ENCODE measurements around the gene RNU7-1.

RNU7-1 gene

GRCh38 chr12:6937481-6938352 is 5.9 kb upstream of the RNU7-1 start:
- DNase-seq (ENCODE audit: low read depth), result no peak

GRCh38 chr12:6938353-6939190 is 5.0 kb upstream of the RNU7-1 start:
- DNase-seq (ENCODE audit: low read depth), result no peak

GRCh38 chr12:6939191-6939540 is 4.5 kb upstream of the RNU7-1 start:
- DNase-seq (ENCODE audit: low read depth), result no peak

GRCh38 chr12:6941267-6941666 is 2.3 kb upstream of the RNU7-1 start:
- no peak for DNase-seq (ENCODE audit: low read depth)

- no peak for DNase-seq (ENCODE audit: low read depth)
Measured at GRCh38 chr12:6941782-6942181, 1.8 kb upstream of the RNU7-1 start.

- no peak for DNase-seq (ENCODE audit: low read depth)
Measured at GRCh38 chr12:6942331-6942665, 1.3 kb upstream of the RNU7-1 start.

- DNase-seq (ENCODE audit: low read depth), result no peak
Measured at GRCh38 chr12:6943389-6943721, 261 bp upstream of the RNU7-1 start.

- DNase-seq (ENCODE audit: low read depth), result peak; percentile 77
Measured at GRCh38 chr12:6944381-6945186, 968 bp downstream of the RNU7-1 start.

- DNase-seq (ENCODE audit: low read depth), result no peak
Measured at GRCh38 chr12:6945613-6946012, 2.0 kb downstream of the RNU7-1 start.

GRCh38 chr12:6946033-6946919 is 2.7 kb downstream of the RNU7-1 start:
- no peak for DNase-seq (ENCODE audit: low read depth)

- DNase-seq (ENCODE audit: low read depth), result no peak
Measured at GRCh38 chr12:6946920-6947374, 3.3 kb downstream of the RNU7-1 start.

GRCh38 chr12:6947615-6948014 is 4.0 kb downstream of the RNU7-1 start:
- DNase-seq (ENCODE audit: low read depth), result no peak

GRCh38 chr12:6948873-6949594 is 5.4 kb downstream of the RNU7-1 start:
- no peak for DNase-seq (ENCODE audit: low read depth)

- no peak for DNase-seq (ENCODE audit: low read depth)
Measured at GRCh38 chr12:6950401-6950801, 6.8 kb downstream of the RNU7-1 start.

GRCh38 chr12:6950811-6951540 is 7.4 kb downstream of the RNU7-1 start, which contains the start of gene PTPN6:
PTPN6 (plus strand) TSS chr12:6951356; CDS start chr12:6951513, 157 bp downstream.
- DNase-seq (ENCODE audit: low read depth), result no peak

GRCh38 chr12:6951551-6952120 is 8.0 kb downstream of the RNU7-1 start:
- no peak for DNase-seq (ENCODE audit: low read depth)

GRCh38 chr12:6952121-6952862 is 8.7 kb downstream of the RNU7-1 start:
- DNase-seq (ENCODE audit: low read depth), result no peak

- DNase-seq (ENCODE audit: low read depth), result no peak
Measured at GRCh38 chr12:6952863-6953441, 9.3 kb downstream of the RNU7-1 start.
